SK-N-SH (cell line): Measurements from ENCODE around the gene DDA1. TPM values are rescaled to one million over a fixed set of nuclear protein-coding genes. Genes with fewer than 3 reads are reported as not detected.
A peak's percentile ranks its signal among the peaks of the same experiment; 100 is the strongest.

ENCODE experiments used
- CTCF ChIA-PET: fragments of 300-600, 350-600 bp; formaldehyde crosslinking; extraction: SDS; loops from one replicate; lab custom pipeline; 2021; lab: Yijun Ruan, JAX
- POLR2A ChIA-PET: fragments of 350-600 bp; sonication (Branson Sonifier 250); formaldehyde crosslinking; extraction: SDS; loops from one replicate; lab custom pipeline; 2020; ENCODE audit warnings: antibody characterized with exemption, inconsistent platforms; lab: Yijun Ruan, JAX
- DNase-seq: peaks from one replicate; pipeline ENCODE4 v3.0.0; 2012
- H2AFZ ChIP-seq: fragments of 200-600 bp; sonication (generic); 2 replicates; pipeline ENCODE4 v1.8.1; 2016; ENCODE audit warnings: antibody characterized with exemption, mild to moderate bottlenecking, low read depth
- H3F3A ChIP-seq: fragments of 200-600 bp; sonication (generic); replicated peaks from 2 replicates; pipeline ENCODE3; 2016; ENCODE audit warnings: antibody characterized with exemption, mild to moderate bottlenecking; ENCODE audit not compliant: insufficient read depth
- H3K27ac ChIP-seq, 2 experiments: fragments of 200-500 bp in 1 of 2; fragments of 200-600 bp in 1 of 2; sonication (Bioruptor generic) in 1 of 2; sonication (generic), shearing (Covaris generic) in 1 of 2; 2 replicates each; pipeline versions ENCODE4 v1.5.1 to v1.6.1; 2014 to 2016; ENCODE audit warnings: low read depth in 2 of 2, inconsistent platforms in 1 of 2, low read length in 1 of 2, mild to moderate bottlenecking in 1 of 2, mixed read lengths in 1 of 2
- H3K27me3 ChIP-seq: fragments of 200-600 bp; sonication (generic), shearing (Covaris generic); 2 replicates; pipeline ENCODE4 v1.6.1; 2016; ENCODE audit warnings: mixed run types; ENCODE audit not compliant: insufficient read depth
- H3K36me3 ChIP-seq, 2 experiments: fragments of 200-500 bp in 1 of 2; fragments of 200-600 bp in 1 of 2; sonication (Bioruptor generic) in 1 of 2; sonication (generic) in 1 of 2; replicated peaks in 1 of 2; 2 replicates each; pipeline versions ENCODE3 to v1.5.1; 2014 to 2016; ENCODE audit warnings: low read length in 1 of 2, mild to moderate bottlenecking in 1 of 2; ENCODE audit not compliant: insufficient read depth in 2 of 2, control insufficient read depth in 1 of 2
- H3K4me1 ChIP-seq, 2 experiments: fragments of 200-500 bp in 1 of 2; fragments of 200-600 bp in 1 of 2; sonication (Bioruptor generic) in 1 of 2; sonication (generic), shearing (Covaris generic) in 1 of 2; 2 replicates each; pipeline versions ENCODE4 v1.5.1 to v1.6.1; 2014 to 2016; ENCODE audit warnings: low read depth in 1 of 2, low read length in 1 of 2, mixed run types in 1 of 2; ENCODE audit not compliant: insufficient read depth in 2 of 2, control insufficient read depth in 1 of 2
- H3K4me2 ChIP-seq: fragments of 200-600 bp; sonication (generic), shearing (Covaris generic); 2 replicates; pipeline ENCODE4 v1.6.1; 2017; ENCODE audit warnings: mixed run types
- H3K4me3 ChIP-seq, 2 experiments: fragments of 200-500 bp in 1 of 2; fragments of 200-600 bp in 1 of 2; sonication (Bioruptor generic) in 1 of 2; sonication (generic), shearing (Covaris generic) in 1 of 2; 2 replicates each; pipeline versions ENCODE4 v1.5.1 to v1.8.1; 2014 to 2016; ENCODE audit warnings: low read depth in 2 of 2, inconsistent platforms in 1 of 2, low read length in 1 of 2, mild to moderate bottlenecking in 1 of 2, mixed read lengths in 1 of 2, moderate library complexity in 1 of 2
- H3K79me2 ChIP-seq: fragments of 200-600 bp; sonication (generic); 2 replicates; pipeline ENCODE4 v1.8.1; 2017; ENCODE audit warnings: mild to moderate bottlenecking; ENCODE audit not compliant: insufficient read depth
- H3K9ac ChIP-seq: fragments of 200-600 bp; sonication (generic); 2 replicates; pipeline ENCODE4 v1.6.1; 2017; ENCODE audit warnings: mixed run types
- H3K9me2 ChIP-seq: fragments of 200-600 bp; sonication (generic); 2 replicates; pipeline ENCODE4 v1.6.1; 2017; ENCODE audit warnings: mixed run types
- H3K9me3 ChIP-seq: fragments of 200-600 bp; sonication (generic); 2 replicates; pipeline ENCODE4 v1.6.1; 2017; ENCODE audit warnings: mixed run types, mild to moderate bottlenecking, moderate library complexity
- H4K20me1 ChIP-seq: fragments of 200-600 bp; sonication (generic); 2 replicates; pipeline ENCODE4 v1.6.1; 2017; ENCODE audit warnings: mild to moderate bottlenecking, mixed run types; ENCODE audit not compliant: insufficient read depth
- CTCF ChIP-seq: fragments of 200-600 bp; sonication (generic); IDR thresholded peaks from 2 replicates; pipeline ENCODE4 v1.6.1; 2017; ENCODE audit warnings: antibody characterized with exemption, mild to moderate bottlenecking, moderate library complexity
- GABPA ChIP-seq: IDR thresholded peaks from 2 replicates; pipeline ENCODE4 v1.4.0; 2012; ENCODE audit warnings: low read depth, mild to moderate bottlenecking
- IRF3 ChIP-seq: fragments of 150-350 bp; IDR thresholded peaks from 2 replicates; pipeline ENCODE4 v1.6.1; 2016; ENCODE audit warnings: mild to moderate bottlenecking, low read depth, low read length
- JUND ChIP-seq: IDR thresholded peaks from 2 replicates; pipeline ENCODE4 v1.4.0; 2012
- MAX ChIP-seq: IDR thresholded peaks from 2 replicates; pipeline ENCODE4 v1.4.0; 2012; ENCODE audit warnings: low read depth
- MXI1 ChIP-seq: IDR thresholded peaks from 2 replicates; pipeline ENCODE4 v1.6.1; 2012; ENCODE audit warnings: mild to moderate bottlenecking, low read depth, low read length, improper control_type of control experiment
- NFIC ChIP-seq: IDR thresholded peaks from 2 replicates; pipeline ENCODE4 v1.4.0; 2012; ENCODE audit warnings: borderline replicate concordance
- RFX5 ChIP-seq: IDR thresholded peaks from 2 replicates; pipeline ENCODE4 v1.6.1; 2012; ENCODE audit warnings: mild to moderate bottlenecking, improper control_type of control experiment, low read length
- USF1 ChIP-seq: IDR thresholded peaks from 2 replicates; pipeline ENCODE4 v1.4.0; 2012; ENCODE audit warnings: low read depth, borderline replicate concordance
- whole genome bisulfite sequencing: methylation state at CpG from one replicate; pipeline ENCODE4 v1.1.6; 2017; ENCODE audit warnings: low lambda C conversion rate; 5-methylcytosine and 5-hydroxymethylcytosine counted together
- polyA plus RNA-seq, 3 experiments: library from polyadenylated mRNA; depleted of rRNA; stranded (reverse); fragments of >200 nt; gene quantifications; 2 replicates each; pipeline ENCODE4 v1.2.3, GENCODE V29; 2012

Gene DDA1
- polyA plus RNA-seq, 1 of the 3 experiments (the other 2 are of a cell fraction), result 135 TPM

GRCh38 chr19:17305517-17306284 lies 3.7 kb upstream of the DDA1 start, which contains the start of gene MRPL34 (continued):
- TF ChIP-seq IRF3, result peak; percentile 1; the same call in 1 of the 2 replicates
- peak; percentile 47; the same call in 1 of the 2 replicates for TF ChIP-seq GABPA
- no peak; the same call in 1 of the 2 replicates for TF ChIP-seq MAX
- TF ChIP-seq RFX5, result no peak
- no peak for TF ChIP-seq NFIC
- TF ChIP-seq JUND, result no peak
- TF ChIP-seq CTCF, result peak; percentile 77
- peak; percentile 82 for TF ChIP-seq USF1

- WGBS, result 2% methylated on average over 28 of the region's 28 CpGs
These were observed 3.1 kb upstream of the DDA1 start for GRCh38 chr19:17306285-17306714.

More at GRCh38 chr19:17306285-17306714, 3.1 kb upstream of the DDA1 start:
- Histone ChIP-seq H3F3A (peaks cover 18% of the 10 kb centered on the region), H3K27ac (peak overlapping the region; percentile 72 to 96), H3K36me3 (no peaks in the 10 kb centered on the region), H3K9ac (peak overlapping the region; percentile 76), H3K27me3 (no peaks in the 10 kb centered on the region), H2AFZ (peak overlapping the region; percentile 87), H3K9me3 (no peaks in the 10 kb centered on the region), H3K79me2 (peaks cover 40% of the 10 kb centered on the region), H3K9me2 (no peaks in the 10 kb centered on the region), H3K4me1 (peaks cover 12 to 38% of the 10 kb centered on the region in 2 experiments), H3K4me2 (peak overlapping the region; percentile 92), H3K4me3 (peak overlapping the region; percentile 73 to 86), H4K20me1 (peaks cover 2% of the 10 kb centered on the region)
- TF ChIP-seq MXI1 (0 out of 2 replicates have a peak, but pooled peaks have one; percentile 66), RFX5 (no peak)
- no peak for DNase-seq
- ChIA-PET POLR2A (interaction anchor here (0.6 to 1.6 kb wide), 4 partner anchors 13 to 136 kb away, joined by 3 to 7 read pairs (median 4); no protein-coding TSS in a partner anchor), CTCF (interaction anchor here (0.9 to 1.3 kb wide), 3 partner anchors 10 to 42 kb away, joined by 3 to 4 read pairs (median 4); no protein-coding TSS in a partner anchor)
